SK-N-DZ (cell line): ENCODE results near the gene PPP1R36.
"Not testable (repeated sequence)": the region's sequence is repeated elsewhere in the genome, so short reads cannot be mapped to it uniquely, and the experiment has no call there.

Source experiments
- DNase-seq: peaks from one replicate; pipeline ENCODE4 v3.0.0-alpha.2; 2015; ENCODE audit warnings: low spot score

Gene PPP1R36

GRCh38 chr14:64612021-64612380 is 62.2 kb downstream of the PPP1R36 start:
- no peak for DNase-seq

- DNase-seq, result no peak
Observed at GRCh38 chr14:64612971-64613666, 63.4 kb downstream of the PPP1R36 start.

GRCh38 chr14:64614166-64614565 is 64.4 kb downstream of the PPP1R36 start:
- DNase-seq, result no peak

DNA sequence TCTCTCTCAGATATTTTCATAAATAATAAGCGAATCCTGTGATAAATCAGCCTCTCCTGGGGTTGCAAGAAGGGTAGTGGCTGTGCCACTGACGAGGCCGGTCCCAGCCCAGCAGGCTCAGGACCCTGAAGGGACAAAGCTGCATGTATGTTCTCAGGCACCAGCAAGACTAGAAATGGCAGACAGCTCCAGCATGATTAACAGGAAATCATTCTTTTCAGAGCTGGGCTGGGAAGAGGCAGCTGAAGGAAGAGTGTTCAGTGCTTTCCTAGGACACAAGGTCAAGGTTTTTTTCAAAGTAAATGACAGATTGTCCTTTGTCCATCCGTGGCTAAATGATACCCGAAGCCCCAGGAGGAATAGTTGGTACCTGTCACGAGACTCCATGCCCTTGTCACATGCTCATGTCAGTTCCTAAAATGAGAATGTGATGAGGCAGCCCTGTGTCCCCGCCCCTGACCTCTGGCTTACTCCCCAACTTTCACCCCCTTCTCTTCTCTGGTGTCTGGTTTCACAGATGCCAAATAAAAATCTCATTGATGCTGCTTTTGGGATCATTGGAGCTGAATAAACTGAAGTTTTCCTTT is 65.1 kb downstream of the PPP1R36 start:
- no peak for DNase-seq

DNA sequence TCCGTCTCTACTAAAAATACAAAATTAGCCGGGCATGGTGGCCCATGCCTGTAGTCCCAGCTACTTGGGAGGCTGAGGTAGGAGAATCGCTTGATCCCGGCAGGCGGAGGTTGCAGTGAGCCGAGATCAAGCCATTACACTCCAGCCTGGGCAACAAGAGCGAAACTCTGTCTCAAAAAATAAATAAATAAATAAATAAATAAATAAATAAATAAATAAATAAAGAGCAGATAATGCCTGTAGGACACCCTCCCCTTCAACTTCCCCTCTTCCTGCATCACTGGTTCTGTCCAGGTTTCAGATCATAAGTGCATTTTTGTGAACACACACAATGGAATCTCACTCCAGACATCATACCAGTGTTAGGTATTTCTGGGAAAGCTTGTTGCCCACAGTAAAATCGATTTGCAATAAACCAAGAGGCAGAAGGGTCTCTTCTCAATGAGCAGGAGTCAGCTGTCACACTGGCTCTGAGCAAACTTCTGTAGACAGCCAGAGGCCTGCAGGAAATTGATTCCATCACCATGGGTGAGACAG is 68.2 kb downstream of the PPP1R36 start:
- not testable (repeated sequence) for DNase-seq

GRCh38 chr14:64620910-64621309 is 71.1 kb downstream of the PPP1R36 start:
- no peak for DNase-seq

GRCh38 chr14:64623554-64624165 is 73.9 kb downstream of the PPP1R36 start:
- DNase-seq, result no peak

DNA sequence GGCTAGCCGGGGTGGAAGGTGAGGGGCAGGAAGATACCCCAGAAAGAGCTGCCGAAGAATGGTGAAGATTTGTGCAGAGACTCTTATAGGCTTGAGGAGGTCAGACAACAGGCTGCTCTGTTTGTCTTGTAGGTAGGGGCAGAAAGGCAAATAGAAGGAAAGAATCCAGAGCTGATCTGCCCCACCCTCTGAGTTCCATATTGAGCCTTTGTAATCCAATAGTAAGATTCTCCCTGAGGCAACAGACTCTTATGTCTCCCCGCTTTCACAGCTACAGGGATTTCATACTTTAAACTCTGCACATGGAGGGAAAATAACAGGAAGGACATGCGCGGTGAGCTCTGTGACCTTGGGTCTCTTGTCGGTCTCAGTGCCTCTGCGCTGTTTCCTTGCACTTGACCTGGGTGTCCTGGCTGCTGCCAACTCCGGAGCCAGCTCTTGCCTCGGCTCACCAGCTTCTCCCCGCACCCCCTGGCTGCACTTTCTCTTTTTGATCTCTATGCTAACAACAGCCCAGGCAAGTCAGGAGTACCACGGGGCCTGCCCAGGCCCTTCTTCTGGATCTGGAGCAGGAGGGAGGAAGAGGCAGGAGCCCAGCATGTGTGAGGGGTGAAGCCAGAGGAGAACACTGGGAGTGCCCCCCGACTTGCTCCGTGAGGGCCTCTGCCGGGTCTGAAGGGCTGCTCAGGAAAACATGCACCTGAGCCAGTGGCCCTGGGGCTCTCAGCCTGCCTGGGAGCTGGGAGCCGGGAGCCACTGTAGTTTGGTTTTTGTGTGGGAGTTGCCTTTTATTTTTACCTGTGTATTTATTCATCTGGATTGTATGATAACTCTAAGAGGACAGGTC is 75.8 kb downstream of the PPP1R36 start:
- DNase-seq, result no peak

- no peak for DNase-seq
Observed at GRCh38 chr14:64628940-64629408, 79.2 kb downstream of the PPP1R36 start.

GRCh38 chr14:64630778-64631177 is 81.0 kb downstream of the PPP1R36 start:
- no peak for DNase-seq

DNA sequence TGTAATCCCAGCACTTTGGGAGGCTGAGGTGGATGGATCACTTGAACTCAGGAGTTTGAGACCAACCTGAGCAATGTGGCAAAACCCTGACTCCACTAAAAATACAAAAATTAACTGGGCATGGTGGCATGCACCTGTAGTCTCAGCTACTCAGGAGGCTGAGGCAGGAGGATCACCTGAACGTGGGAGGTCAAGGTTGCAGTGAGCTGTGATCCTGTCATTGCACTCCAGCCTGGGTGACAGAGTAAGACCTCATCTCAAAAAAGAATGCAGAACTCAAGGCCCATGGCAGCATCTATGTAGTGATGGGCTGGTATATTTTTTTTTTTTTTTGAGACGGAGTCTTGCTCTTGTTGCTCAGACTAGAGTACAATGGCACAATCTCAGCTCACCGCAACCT is 81.5 kb downstream of the PPP1R36 start:
- DNase-seq, result not testable (repeated sequence)

GRCh38 chr14:64632056-64632455 is 82.3 kb downstream of the PPP1R36 start:
- no peak for DNase-seq

DNA sequence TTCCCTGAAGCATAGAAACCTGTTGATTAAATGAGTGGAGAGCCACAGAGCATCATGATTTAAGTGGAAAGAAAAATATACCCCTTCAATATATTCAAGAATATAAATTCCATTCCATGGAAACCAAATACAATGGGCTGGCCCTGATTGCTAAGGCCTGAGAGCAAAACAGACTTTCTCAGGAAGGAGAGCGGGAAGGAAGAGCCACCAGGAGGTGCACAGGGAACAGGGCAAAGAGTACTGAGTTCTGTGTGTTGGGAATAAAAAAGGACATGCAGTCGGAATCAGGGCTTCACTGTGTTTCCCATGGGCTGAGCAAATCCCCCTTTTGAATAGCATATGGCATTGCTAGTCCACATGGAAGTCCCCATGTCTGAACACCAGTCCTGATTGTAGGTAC is 84.8 kb downstream of the PPP1R36 start:
- no peak for DNase-seq

DNA sequence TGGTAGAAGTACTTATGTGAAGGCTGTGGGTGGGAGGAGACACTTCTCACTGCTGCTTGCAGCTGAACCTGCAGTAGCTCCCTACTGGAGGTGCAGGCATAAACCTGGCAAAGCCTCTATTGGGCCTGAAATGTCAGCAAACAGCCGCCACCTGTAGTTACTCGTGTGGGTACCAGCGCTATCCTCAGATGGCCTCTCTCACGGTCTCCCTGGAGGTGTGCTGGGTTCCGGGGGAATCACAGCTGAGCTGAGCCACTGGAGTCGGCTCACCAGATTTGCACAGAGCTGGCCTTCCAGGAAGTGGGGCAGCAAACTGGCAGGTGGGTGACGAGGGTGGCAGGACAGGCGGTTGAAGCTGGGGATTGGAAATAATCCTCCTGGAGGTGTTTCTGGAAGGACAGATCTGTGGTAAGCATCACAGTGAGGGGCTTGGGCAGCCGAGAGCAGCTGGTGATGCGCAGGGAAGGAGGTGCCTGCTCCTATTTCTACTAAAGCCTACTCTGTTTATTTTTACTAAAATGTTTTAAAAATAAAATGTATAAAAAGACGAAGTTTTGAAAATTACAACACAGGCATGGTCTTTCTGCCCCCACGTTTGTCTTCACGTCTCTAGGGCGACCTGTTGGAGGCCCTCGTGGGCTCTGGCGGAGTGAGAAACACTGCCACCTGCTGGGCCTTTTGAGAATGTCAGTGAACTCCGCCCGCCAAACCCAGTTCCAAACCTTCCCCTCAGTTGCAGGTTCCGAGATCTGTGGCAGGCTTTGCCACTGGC is 86.6 kb downstream of the PPP1R36 start:
- DNase-seq, result peak; percentile 52

DNA sequence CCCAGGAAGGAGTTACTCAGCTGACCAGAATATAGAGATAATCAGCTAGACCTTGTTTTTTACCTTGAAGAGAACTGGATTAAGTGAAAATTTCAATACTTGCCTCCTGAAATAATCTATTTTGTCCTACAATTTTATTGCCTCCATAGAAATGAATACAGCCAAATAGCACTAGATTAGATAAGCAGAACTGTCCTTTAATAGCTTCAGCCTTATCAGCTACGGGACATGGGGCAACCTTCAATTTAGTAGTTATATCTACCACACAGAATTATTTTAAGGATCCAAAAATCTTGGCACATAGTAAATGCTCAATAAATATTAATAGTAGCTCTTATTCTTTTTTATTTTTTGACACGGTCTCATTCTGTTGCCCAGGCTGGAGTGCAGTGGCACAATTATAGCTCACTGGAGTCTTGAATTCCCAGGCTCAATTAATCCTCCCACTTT is 87.2 kb downstream of the PPP1R36 start:
- DNase-seq, result no peak

DNA sequence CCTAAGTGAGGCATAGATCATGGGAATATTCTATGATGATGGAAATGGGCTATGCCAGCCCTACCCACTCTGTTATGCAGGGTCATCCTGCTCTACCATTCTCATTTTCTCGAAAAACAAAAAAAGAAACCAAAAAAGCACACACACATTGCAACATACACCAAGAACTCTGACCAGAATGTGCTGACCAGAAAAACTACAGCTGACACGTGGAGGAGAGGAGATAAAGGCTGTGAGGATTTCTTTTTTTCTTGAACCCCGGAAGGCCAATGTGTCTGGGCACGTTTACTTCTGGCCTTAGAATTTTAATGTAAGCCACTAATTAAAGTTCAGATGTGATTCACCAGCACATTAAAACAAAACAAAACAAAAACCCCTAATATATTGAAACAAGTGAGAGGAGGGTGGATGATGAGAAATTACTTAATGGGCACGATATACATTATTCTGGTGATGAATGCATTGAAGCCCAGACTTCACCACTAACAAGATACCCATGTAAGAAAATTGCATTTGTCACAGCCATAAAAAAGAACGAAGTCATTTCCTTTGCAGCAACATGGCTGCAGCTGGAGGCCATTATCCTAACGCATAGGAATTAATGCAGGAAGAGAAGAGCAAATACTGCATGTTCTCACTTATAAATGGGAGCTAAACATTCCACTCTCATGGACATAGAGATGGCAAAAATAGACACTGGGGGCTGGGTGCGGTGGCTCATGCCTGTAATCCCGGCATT is 88.1 kb downstream of the PPP1R36 start:
- DNase-seq, result no peak

DNA sequence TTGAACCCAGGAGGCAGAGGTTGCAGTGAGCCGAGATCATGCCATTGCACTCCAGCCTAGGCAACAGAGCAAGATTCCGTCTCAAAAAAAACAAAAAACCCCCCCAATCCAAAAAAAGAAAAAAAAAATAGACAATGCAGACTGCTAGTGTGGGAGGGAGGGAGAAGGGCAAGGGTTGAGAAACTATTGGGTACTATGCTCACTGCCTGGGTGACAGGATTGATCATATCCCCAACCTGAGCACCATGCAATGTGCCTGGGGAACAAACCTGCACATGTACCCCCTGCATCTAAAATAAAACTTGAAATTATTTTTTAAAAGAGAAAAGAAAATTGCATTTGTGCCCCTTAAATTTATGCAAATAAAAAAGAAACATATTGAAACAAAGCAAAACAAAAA is 88.9 kb downstream of the PPP1R36 start:
- no peak for DNase-seq
